ENCODE measurements around the gene DACH1.

DACH1 gene

DNA sequence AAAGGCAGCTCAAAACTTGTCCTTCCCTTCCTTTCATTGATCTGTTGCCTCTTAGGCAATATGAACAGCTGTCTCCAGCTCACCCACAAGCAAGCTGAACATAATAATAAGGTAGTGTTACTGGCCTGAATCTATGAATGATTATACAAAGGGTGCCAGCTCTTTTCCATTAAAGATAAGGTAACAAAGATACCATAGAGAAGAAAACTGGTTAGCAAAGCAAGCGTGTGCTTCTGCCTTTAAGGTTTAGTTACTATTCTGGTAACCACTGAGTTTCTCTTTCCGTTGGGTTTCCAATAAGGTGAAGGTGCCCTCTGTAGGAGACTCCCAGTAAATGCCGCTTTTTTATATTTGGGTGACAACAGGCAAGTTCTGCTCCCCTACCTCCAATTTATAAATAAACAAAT, 12.1 kb upstream of the DACH1 start:
- H3K4me3 ChIP-seq (ENCODE audit: low read depth in 1 of 5, low read length in 5 of 5) = peak overlapping the region in 4 of 5 donors; percentile 12 to 40 (median 18)

DNA sequence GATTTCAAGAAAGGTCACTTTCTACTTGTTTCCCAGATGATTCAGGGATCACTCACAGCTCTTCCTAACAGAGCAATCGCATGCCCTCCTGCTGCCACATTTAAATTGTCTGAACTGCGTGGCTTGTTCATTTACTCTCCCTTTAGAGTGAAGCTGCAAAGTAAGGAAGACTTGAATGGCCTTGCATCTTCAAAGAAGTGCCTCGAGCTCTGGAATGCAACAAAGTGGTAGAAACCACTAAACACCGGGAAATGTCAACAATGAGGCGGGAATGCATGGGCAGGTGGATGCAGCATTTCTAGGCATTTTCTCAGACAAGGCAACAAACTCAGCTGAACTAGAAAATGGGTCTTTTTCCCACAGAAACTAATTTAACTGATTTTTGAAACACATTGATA, 10.3 kb upstream of the DACH1 start:
- H3K27ac ChIP-seq (ENCODE audit: low read depth, low read length) = no peak overlapping the region
- H3K9me3 ChIP-seq (ENCODE audit: control insufficient read depth in 5 of 5, low read length in 5 of 5) = no peaks in the 10 kb centered on the region
- no peak overlapping the region for H3K9ac ChIP-seq (ENCODE audit: low read length in 5 of 5)
- peaks cover 0 to 4% (median 0%) of the 10 kb centered on the region in 5 donors for H3K4me1 ChIP-seq (ENCODE audit: control insufficient read depth in 5 of 5, insufficient read depth in 5 of 5, low read length in 5 of 5)
- H3K4me3 ChIP-seq (ENCODE audit: low read depth in 1 of 5, low read length in 5 of 5) = no peak overlapping the region
- peaks cover 0 to 4% (median 0%) of the 10 kb centered on the region in 5 donors for H3K27me3 ChIP-seq (ENCODE audit: control insufficient read depth in 5 of 5, insufficient read depth in 4 of 5, low read length in 5 of 5)
- H3K36me3 ChIP-seq (ENCODE audit: control insufficient read depth in 5 of 5, insufficient read depth in 5 of 5, low read length in 5 of 5) = no peaks in the 10 kb centered on the region

More for the DNA sequence above, 12.1 kb upstream of the DACH1 start:
- Histone ChIP-seq H3K36me3 (ENCODE audit: control insufficient read depth in 5 of 5, insufficient read depth in 5 of 5, low read length in 5 of 5) (no peaks in the 10 kb centered on the region), H3K27ac (ENCODE audit: low read depth, low read length) (no peak overlapping the region), H3K9me3 (ENCODE audit: control insufficient read depth in 5 of 5, low read length in 5 of 5) (peaks cover 0 to 4% (median 0%) of the 10 kb centered on the region in 5 donors), H3K9ac (ENCODE audit: low read length in 5 of 5) (no peak overlapping the region), H3K4me1 (ENCODE audit: control insufficient read depth in 5 of 5, insufficient read depth in 5 of 5, low read length in 5 of 5) (peaks cover 0 to 4% (median 0%) of the 10 kb centered on the region in 5 donors), H3K27me3 (ENCODE audit: control insufficient read depth in 5 of 5, insufficient read depth in 4 of 5, low read length in 5 of 5) (peaks cover 0 to 4% (median 0%) of the 10 kb centered on the region in 5 donors)

DNA sequence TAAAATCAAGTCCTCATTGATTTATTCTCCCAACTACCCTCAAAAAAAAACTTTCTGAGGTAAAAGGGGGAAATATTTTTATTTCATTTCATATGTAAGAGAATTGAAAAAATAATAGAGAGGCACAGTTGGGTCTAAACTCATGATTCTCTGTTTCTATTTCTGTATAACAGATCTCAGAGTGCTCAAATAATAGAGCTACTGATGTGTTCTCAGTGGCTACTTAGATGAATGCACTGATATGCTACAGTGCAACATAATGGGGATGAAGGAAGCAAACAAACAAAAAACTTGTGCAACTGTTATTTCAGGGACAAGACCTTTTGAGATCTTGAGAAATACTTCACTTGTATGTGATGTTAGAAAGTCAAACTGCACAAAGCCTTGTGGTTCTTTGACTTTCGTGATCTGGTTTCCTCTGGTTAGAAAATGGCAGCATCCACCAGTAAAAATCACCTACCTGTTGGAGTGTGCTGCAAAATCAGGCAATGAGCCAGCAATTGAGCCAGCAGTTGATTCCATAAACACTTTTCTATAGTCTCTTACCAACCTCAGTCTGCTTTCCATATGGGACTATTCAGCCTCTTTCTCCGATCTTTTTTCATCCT, 9.7 kb upstream of the DACH1 start:
- Histone ChIP-seq H3K4me1 (ENCODE audit: control insufficient read depth in 5 of 5, insufficient read depth in 5 of 5, low read length in 5 of 5) (peaks cover 0 to 4% (median 0%) of the 10 kb centered on the region in 5 donors), H3K36me3 (ENCODE audit: control insufficient read depth in 5 of 5, insufficient read depth in 5 of 5, low read length in 5 of 5) (no peaks in the 10 kb centered on the region), H3K27ac (ENCODE audit: low read depth, low read length) (no peak overlapping the region), H3K9ac (ENCODE audit: low read length in 5 of 5) (no peak overlapping the region), H3K9me3 (ENCODE audit: control insufficient read depth in 5 of 5, low read length in 5 of 5) (no peaks in the 10 kb centered on the region), H3K4me3 (ENCODE audit: low read depth in 1 of 5, low read length in 5 of 5) (no peak overlapping the region), H3K27me3 (ENCODE audit: control insufficient read depth in 5 of 5, insufficient read depth in 4 of 5, low read length in 5 of 5) (peaks cover 0 to 4% (median 0%) of the 10 kb centered on the region in 5 donors)

DNA sequence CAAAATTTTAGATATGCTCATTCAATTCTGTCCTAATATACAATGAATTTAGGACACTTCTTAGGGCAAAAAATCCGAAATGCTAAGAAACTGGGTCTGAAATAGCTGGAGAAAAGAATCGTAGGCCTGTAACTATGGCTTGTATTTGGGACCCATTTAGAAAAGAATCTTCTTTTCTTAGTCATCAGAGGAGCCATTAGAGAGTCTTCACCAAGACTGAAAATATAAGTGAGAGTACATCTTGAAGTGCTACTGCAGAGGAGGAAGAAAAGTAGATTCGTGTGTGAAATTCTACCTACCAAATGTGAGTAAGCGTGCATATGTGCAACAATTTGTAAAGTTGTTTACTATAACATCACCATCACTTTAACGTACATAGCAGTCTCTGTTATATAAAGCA, 8.8 kb upstream of the DACH1 start:
- Histone ChIP-seq H3K27me3 (ENCODE audit: control insufficient read depth in 5 of 5, insufficient read depth in 4 of 5, low read length in 5 of 5) (peaks cover 0 to 4% (median 0%) of the 10 kb centered on the region in 5 donors), H3K4me3 (ENCODE audit: low read depth in 1 of 5, low read length in 5 of 5) (no peak overlapping the region)

DNA sequence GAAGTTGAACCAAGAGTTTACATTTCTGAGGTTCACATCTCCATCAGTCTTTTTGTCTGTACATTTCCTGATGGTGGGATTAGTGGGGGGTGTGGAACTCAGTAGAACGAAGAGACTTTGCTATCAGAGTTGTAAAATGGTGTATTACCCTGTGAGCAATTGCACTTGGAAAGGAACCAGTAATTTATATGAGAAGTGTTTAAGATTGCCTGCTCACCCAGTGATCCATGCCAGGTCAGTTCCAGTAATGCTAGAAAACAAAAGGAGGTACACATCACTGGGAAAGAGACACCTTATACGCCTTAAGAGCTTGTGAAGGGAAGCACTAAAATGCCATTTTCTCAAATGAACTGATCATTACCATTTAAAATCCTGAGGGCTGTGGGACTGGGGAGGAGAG, 7.5 kb upstream of the DACH1 start:
- Histone ChIP-seq H3K4me3 (ENCODE audit: low read depth in 1 of 5, low read length in 5 of 5) (no peak overlapping the region), H3K36me3 (ENCODE audit: control insufficient read depth in 5 of 5, insufficient read depth in 5 of 5, low read length in 5 of 5) (no peaks in the 10 kb centered on the region), H3K27ac (ENCODE audit: low read depth, low read length) (no peak overlapping the region), H3K9ac (ENCODE audit: low read length in 5 of 5) (no peak overlapping the region), H3K9me3 (ENCODE audit: control insufficient read depth in 5 of 5, low read length in 5 of 5) (no peaks in the 10 kb centered on the region), H3K4me1 (ENCODE audit: control insufficient read depth in 5 of 5, insufficient read depth in 5 of 5, low read length in 5 of 5) (peaks cover 0 to 4% (median 0%) of the 10 kb centered on the region in 5 donors), H3K27me3 (ENCODE audit: control insufficient read depth in 5 of 5, insufficient read depth in 4 of 5, low read length in 5 of 5) (peaks cover 0 to 4% (median 2%) of the 10 kb centered on the region in 5 donors)

More for the DNA sequence above, 8.8 kb upstream of the DACH1 start:
- no peak overlapping the region for H3K9ac ChIP-seq (ENCODE audit: low read length in 5 of 5)
- H3K9me3 ChIP-seq (ENCODE audit: control insufficient read depth in 5 of 5, low read length in 5 of 5) = no peaks in the 10 kb centered on the region
- H3K27ac ChIP-seq (ENCODE audit: low read depth, low read length) = no peak overlapping the region
- no peaks in the 10 kb centered on the region for H3K36me3 ChIP-seq (ENCODE audit: control insufficient read depth in 5 of 5, insufficient read depth in 5 of 5, low read length in 5 of 5)
- H3K4me1 ChIP-seq (ENCODE audit: control insufficient read depth in 5 of 5, insufficient read depth in 5 of 5, low read length in 5 of 5) = peaks cover 0 to 4% (median 0%) of the 10 kb centered on the region in 5 donors

DNA sequence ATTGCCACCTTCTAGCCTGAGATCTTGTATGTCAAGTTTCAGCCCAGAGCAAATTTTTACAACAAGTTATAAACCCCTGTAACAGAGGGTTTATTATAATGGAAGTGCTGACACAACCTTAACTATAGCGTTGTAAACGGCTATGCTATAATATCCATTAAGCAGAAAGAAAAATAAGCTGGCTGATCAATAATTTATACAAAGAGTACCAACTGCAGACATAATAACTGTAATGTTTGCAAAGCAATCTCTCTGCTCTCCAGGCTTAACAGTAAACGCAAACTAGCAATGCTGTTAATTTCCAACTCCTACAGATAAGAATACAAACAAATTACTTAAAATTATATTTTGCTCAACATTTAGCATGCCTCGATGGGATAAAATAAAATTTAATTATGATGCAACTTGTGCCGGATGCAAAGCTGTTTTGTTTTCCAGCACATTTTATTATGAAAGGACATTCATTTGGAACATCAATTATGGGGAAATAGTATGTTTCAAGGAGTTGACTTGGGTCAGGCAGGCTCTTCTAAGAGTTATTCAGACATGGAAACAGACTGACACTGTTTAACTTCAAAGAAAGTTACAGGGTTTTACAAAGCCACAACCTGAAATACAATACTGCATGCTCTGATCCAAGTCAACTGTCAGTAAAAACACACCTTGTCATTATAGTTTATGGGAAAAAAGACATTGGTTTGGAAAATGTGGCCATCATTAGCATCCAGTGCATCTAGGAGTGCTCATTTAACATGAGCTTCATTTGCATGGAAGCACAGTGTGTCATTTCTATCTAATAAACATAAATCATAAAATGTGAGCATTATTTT, 6.6 kb upstream of the DACH1 start:
- no peak overlapping the region for H3K4me3 ChIP-seq (ENCODE audit: low read depth in 1 of 5, low read length in 5 of 5)
- no peaks in the 10 kb centered on the region for H3K4me1 ChIP-seq (ENCODE audit: control insufficient read depth in 5 of 5, insufficient read depth in 5 of 5, low read length in 5 of 5)
- H3K9me3 ChIP-seq (ENCODE audit: control insufficient read depth in 5 of 5, low read length in 5 of 5) = no peaks in the 10 kb centered on the region
- no peak overlapping the region for H3K9ac ChIP-seq (ENCODE audit: low read length in 5 of 5)
- H3K27ac ChIP-seq (ENCODE audit: low read depth, low read length) = no peak overlapping the region
- H3K27me3 ChIP-seq (ENCODE audit: control insufficient read depth in 5 of 5, insufficient read depth in 4 of 5, low read length in 5 of 5) = peaks cover 0 to 7% (median 4%) of the 10 kb centered on the region in 5 donors
- H3K36me3 ChIP-seq (ENCODE audit: control insufficient read depth in 5 of 5, insufficient read depth in 5 of 5, low read length in 5 of 5) = no peaks in the 10 kb centered on the region

DNA sequence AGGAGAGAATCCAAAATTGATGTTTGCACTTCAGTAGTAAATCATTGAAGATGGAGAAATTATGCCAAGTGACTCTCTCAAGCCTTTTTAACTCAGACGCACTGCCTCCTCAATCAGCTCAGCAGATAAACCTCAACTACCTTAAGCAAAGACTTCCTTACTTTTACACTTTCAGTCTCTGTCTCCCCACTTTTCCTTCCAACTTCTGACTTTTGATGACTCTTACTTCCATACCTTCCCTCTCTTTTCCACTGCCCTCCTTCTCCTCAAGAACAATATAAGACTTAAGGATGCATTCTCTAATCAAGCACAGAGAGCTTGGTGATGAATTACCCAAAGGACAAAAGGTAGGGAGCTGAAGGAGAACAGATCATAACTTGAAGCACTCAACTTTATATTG, 4.8 kb upstream of the DACH1 start:
- no peak overlapping the region for H3K4me3 ChIP-seq (ENCODE audit: low read depth in 1 of 5, low read length in 5 of 5)
- H3K27ac ChIP-seq (ENCODE audit: low read depth, low read length) = no peak overlapping the region
- peaks cover 0 to 7% (median 4%) of the 10 kb centered on the region in 5 donors for H3K27me3 ChIP-seq (ENCODE audit: control insufficient read depth in 5 of 5, insufficient read depth in 4 of 5, low read length in 5 of 5)
- no peaks in the 10 kb centered on the region for H3K36me3 ChIP-seq (ENCODE audit: control insufficient read depth in 5 of 5, insufficient read depth in 5 of 5, low read length in 5 of 5)
- no peaks in the 10 kb centered on the region for H3K9me3 ChIP-seq (ENCODE audit: control insufficient read depth in 5 of 5, low read length in 5 of 5)
- H3K4me1 ChIP-seq (ENCODE audit: control insufficient read depth in 5 of 5, insufficient read depth in 5 of 5, low read length in 5 of 5) = peaks cover 0 to 10% (median 7%) of the 10 kb centered on the region in 5 donors
- H3K9ac ChIP-seq (ENCODE audit: low read length in 5 of 5) = no peak overlapping the region

DNA sequence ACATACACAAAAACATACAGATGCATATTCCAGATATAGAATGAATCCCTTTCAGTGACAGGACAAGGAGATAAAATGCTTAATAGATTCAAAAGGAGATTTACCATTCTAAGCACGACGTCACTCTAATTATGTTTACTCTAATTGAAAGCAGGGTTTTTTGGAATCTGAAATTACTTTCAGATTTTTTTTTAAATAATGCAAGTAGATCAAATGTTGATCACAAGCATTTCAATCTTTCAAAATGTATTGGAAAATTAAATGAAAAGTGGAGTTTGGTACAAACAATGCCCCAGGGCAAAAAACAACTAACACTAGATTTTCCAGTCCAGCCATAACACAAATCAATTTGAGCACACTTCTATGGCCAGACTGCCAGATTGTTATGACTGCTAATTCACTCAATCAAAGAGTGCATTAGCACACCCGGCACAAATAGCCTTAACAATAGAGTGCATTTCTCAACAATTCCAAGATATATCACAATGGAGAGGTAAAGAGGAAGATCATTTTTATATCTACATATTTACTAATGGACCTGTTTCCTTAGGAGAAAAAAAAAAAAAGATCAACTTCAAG, 4.3 kb upstream of the DACH1 start:
- no peaks in the 10 kb centered on the region for H3K9me3 ChIP-seq (ENCODE audit: control insufficient read depth in 5 of 5, low read length in 5 of 5)
- no peak overlapping the region for H3K4me3 ChIP-seq (ENCODE audit: low read depth in 1 of 5, low read length in 5 of 5)
- no peaks in the 10 kb centered on the region for H3K36me3 ChIP-seq (ENCODE audit: control insufficient read depth in 5 of 5, insufficient read depth in 5 of 5, low read length in 5 of 5)
- H3K9ac ChIP-seq (ENCODE audit: low read length in 5 of 5) = no peak overlapping the region
- H3K4me1 ChIP-seq (ENCODE audit: control insufficient read depth in 5 of 5, insufficient read depth in 5 of 5, low read length in 5 of 5) = peaks cover 2 to 14% (median 11%) of the 10 kb centered on the region in 5 donors
- no peak overlapping the region for H3K27ac ChIP-seq (ENCODE audit: low read depth, low read length)
- peaks cover 0 to 7% (median 3%) of the 10 kb centered on the region in 5 donors for H3K27me3 ChIP-seq (ENCODE audit: control insufficient read depth in 5 of 5, insufficient read depth in 4 of 5, low read length in 5 of 5)

DNA sequence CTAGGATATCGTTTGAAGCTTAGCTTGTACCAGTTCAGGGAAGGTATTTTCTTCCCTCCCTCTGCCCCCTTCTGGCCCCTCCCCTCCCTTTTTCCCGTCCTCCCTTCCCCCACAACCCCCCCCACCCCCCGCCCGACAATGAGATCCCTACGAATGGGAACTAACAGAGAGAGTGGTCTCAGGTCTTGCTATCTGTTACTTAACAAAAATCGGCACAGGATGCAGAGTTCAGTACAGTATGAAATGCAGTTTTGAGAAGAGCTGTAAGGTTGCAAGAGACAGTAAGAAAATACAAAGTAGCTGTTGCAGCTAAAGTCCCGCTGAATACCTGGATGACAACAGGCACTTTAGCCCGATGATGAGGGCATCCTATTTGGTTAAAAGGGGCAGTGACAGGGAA, 3.1 kb upstream of the DACH1 start:
- no peak overlapping the region for H3K4me3 ChIP-seq (ENCODE audit: low read depth in 1 of 5, low read length in 5 of 5)
- H3K27me3 ChIP-seq (ENCODE audit: control insufficient read depth in 5 of 5, insufficient read depth in 4 of 5, low read length in 5 of 5) = peaks cover 4 to 13% (median 11%) of the 10 kb centered on the region in 5 donors
- H3K27ac ChIP-seq (ENCODE audit: low read depth, low read length) = no peak overlapping the region
- H3K9ac ChIP-seq (ENCODE audit: low read length in 5 of 5) = no peak overlapping the region
- H3K36me3 ChIP-seq (ENCODE audit: control insufficient read depth in 5 of 5, insufficient read depth in 5 of 5, low read length in 5 of 5) = no peaks in the 10 kb centered on the region
- H3K4me1 ChIP-seq (ENCODE audit: control insufficient read depth in 5 of 5, insufficient read depth in 5 of 5, low read length in 5 of 5) = peaks cover 2 to 25% (median 21%) of the 10 kb centered on the region in 5 donors
- no peaks in the 10 kb centered on the region for H3K9me3 ChIP-seq (ENCODE audit: control insufficient read depth in 5 of 5, low read length in 5 of 5)

DNA sequence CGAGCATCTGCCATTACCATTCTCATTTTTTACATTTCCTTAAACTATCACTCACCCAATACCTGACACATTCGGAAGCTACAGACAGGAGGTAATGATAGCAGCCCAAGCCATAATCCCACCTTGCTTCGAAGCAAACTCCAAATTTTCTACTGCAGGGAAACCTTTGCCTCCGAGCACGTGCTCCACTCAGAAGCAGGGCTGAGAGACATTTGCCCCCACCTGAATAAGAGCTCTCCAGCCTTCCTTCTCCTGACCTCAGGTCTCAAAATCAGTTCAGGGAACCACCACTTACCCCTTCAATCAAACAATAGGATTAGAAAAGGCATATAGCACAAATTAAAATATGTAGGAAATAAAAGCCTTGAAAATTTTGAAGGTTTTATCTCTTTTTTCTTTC, 2.3 kb upstream of the DACH1 start:
- no peak overlapping the region for H3K27ac ChIP-seq (ENCODE audit: low read depth, low read length)
- no peak overlapping the region for H3K9ac ChIP-seq (ENCODE audit: low read length in 5 of 5)
- peaks cover 12 to 21% (median 15%) of the 10 kb centered on the region in 5 donors for H3K27me3 ChIP-seq (ENCODE audit: control insufficient read depth in 5 of 5, insufficient read depth in 4 of 5, low read length in 5 of 5)
- H3K36me3 ChIP-seq (ENCODE audit: control insufficient read depth in 5 of 5, insufficient read depth in 5 of 5, low read length in 5 of 5) = no peaks in the 10 kb centered on the region
- no peak overlapping the region for H3K4me3 ChIP-seq (ENCODE audit: low read depth in 1 of 5, low read length in 5 of 5)
- peaks cover 2 to 34% (median 30%) of the 10 kb centered on the region in 5 donors for H3K4me1 ChIP-seq (ENCODE audit: control insufficient read depth in 5 of 5, insufficient read depth in 5 of 5, low read length in 5 of 5)
- H3K9me3 ChIP-seq (ENCODE audit: control insufficient read depth in 5 of 5, low read length in 5 of 5) = no peaks in the 10 kb centered on the region
